Measurements from ENCODE around the gene CDH24. TPM values are rescaled to one million over a fixed set of nuclear protein-coding genes. Genes with fewer than 3 reads are reported as not detected.
A peak's percentile ranks its signal among the peaks of the same experiment; 100 is the strongest.

The CDH24 gene, protein sequence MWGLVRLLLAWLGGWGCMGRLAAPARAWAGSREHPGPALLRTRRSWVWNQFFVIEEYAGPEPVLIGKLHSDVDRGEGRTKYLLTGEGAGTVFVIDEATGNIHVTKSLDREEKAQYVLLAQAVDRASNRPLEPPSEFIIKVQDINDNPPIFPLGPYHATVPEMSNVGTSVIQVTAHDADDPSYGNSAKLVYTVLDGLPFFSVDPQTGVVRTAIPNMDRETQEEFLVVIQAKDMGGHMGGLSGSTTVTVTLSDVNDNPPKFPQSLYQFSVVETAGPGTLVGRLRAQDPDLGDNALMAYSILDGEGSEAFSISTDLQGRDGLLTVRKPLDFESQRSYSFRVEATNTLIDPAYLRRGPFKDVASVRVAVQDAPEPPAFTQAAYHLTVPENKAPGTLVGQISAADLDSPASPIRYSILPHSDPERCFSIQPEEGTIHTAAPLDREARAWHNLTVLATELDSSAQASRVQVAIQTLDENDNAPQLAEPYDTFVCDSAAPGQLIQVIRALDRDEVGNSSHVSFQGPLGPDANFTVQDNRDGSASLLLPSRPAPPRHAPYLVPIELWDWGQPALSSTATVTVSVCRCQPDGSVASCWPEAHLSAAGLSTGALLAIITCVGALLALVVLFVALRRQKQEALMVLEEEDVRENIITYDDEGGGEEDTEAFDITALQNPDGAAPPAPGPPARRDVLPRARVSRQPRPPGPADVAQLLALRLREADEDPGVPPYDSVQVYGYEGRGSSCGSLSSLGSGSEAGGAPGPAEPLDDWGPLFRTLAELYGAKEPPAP
- 1 to 10 TPM; 1.6 to 1.8 TPM for total RNA-seq

DNA sequence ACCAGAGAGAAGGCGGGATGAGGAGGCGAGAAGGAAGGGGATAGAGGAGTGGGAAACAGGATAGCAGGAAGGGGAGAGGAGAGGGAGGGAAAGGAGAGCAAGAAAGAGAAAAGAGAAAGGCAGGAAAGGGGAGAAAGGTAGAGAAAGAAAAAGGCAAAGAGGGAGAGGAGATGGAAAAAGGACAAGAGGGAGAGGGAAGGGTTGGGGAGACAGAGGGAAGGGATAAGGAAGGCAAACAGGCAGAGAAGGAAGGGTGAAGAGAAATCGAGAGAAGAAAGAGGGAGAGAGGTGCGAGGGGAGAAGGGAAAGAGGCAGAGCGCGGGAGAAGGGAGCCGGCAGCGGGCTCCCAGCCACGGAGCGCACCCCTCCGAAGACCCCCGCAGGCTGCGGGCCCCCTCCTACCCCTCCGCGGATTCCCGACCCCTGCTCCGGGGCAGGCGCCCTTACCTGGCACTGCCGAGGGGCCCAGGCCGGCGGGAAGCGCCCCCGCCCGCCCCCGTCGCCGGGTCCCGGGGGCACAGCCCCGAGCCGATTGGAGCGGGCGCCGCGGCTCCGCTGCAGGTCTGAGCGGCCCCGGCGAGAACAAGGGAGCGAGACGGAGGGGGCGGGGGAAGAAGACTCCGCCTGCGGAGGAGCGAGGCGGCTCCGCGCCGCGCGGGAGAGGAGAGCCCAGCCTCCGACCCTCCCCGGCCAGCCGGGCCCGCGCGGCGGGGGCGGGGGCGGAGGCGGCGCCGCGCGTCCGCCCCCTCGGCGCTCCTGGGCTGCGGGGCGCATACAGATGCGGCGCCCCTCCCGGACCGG, at the start of gene CDH24:
TSS of gene CDH24 (minus strand) at position 565 of the 801 bp plus-strand sequence. CDS start 1,787 bp downstream, outside the sequence.
- DNase-seq (peak; percentile 81), ATAC-seq (peak; percentile 83)
- H3K9me3 Mint-ChIP-seq (ENCODE audit: insufficient read depth): no peaks in the 10 kb centered on the region
- POLR2A ChIA-PET: interaction anchor here (0.9 to 1.3 kb wide), 3 partner anchors 38 to 83 kb away, joined by 3 to 9 read pairs (median 5); partner anchors contain the start of genes ACIN1 and C14orf119
- H3K4me1 Mint-ChIP-seq (ENCODE audit: low read depth): peaks cover 18% of the 10 kb centered on the region
- peak within 1 kb of the TSS; percentile 34 for H3K27ac Mint-ChIP-seq
- H3K36me3 Mint-ChIP-seq (ENCODE audit: low read depth): peaks cover 27% of the 10 kb centered on the region
- peaks cover 9% of the 10 kb centered on the region for H3K27me3 Mint-ChIP-seq (ENCODE audit: low read depth)
- CTCF ChIA-PET: interaction anchor here (0.6 to 17.4 kb wide), 54 partner anchors 8 to 1184 kb away, joined by 3 to 489 read pairs (median 5); partner anchors contain the start of genes ACIN1, AJUBA, C14orf119 and PABPN1
- H3K4me3 Mint-ChIP-seq: peak within 1 kb of the TSS; percentile 83

GRCh38 chr14:23106747-23107045, 49.4 kb upstream of the CDH24 start:
- Mint-ChIP-seq H3K27ac (no peak overlapping the region), H3K4me3 (no peak overlapping the region), H3K9me3 (ENCODE audit: insufficient read depth) (no peaks in the 10 kb centered on the region), H3K27me3 (ENCODE audit: low read depth) (no peaks in the 10 kb centered on the region), H3K4me1 (ENCODE audit: low read depth) (no peaks in the 10 kb centered on the region), H3K36me3 (ENCODE audit: low read depth) (no peaks in the 10 kb centered on the region)
- no peak for ATAC-seq
- ChIA-PET POLR2A (interaction anchor here (0.6 kb wide), 1 partner anchor 13 kb away, joined by 3 read pairs; no protein-coding TSS in a partner anchor), CTCF (interaction anchor here (1.1 to 1.3 kb wide), 4 partner anchors 9 to 49 kb away, joined by 3 to 4 read pairs (median 3); partner anchors contain the start of gene CDH24)
- DNase-seq: no peak

DNA sequence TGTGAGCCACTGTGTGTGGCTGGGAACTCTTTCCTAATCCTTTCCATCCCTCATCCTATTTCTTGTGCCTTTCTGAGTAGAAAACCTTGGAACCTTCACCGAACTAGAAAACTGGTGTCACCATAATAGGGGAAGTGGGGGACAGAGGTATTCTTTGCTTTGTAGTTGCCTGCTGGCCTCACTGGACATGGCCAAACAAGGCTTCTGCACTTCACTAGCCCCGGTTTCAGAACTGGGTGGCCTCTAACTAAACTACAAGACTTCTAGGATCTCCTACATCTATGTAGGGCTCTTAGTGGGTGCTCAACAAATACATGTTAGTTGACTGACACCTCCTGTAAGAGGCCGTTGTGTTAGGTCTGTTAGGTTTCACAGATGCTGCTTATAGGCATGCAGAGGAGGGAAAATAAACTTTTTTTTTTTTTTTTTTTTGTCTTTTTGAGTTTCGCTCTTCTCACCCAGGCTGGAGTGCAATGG, 48.1 kb upstream of the CDH24 start:
- Mint-ChIP-seq H3K27me3 (ENCODE audit: low read depth) (no peaks in the 10 kb centered on the region), H3K27ac (no peak overlapping the region), H3K9me3 (ENCODE audit: insufficient read depth) (no peaks in the 10 kb centered on the region), H3K4me1 (ENCODE audit: low read depth) (no peaks in the 10 kb centered on the region), H3K4me3 (no peak overlapping the region), H3K36me3 (ENCODE audit: low read depth) (no peaks in the 10 kb centered on the region)
- ChIA-PET POLR2A (no interaction called here), CTCF (no interaction called here)
- DNase-seq (no peak), ATAC-seq (no peak)

- H3K27me3 Mint-ChIP-seq (ENCODE audit: low read depth): no peaks in the 10 kb centered on the region
- CTCF ChIA-PET: interaction anchor here (1.8 to 3.3 kb wide), 2 partner anchors 16 to 27 kb away, joined by 6 to 16 read pairs; no protein-coding TSS in a partner anchor
Observed at GRCh38 chr14:23104591-23105347, 47.4 kb upstream of the CDH24 start, which contains the start of gene CIROP. CIROP (minus strand) TSS chr14:23104989; CDS start chr14:23104920, 69 bp downstream.

DNA sequence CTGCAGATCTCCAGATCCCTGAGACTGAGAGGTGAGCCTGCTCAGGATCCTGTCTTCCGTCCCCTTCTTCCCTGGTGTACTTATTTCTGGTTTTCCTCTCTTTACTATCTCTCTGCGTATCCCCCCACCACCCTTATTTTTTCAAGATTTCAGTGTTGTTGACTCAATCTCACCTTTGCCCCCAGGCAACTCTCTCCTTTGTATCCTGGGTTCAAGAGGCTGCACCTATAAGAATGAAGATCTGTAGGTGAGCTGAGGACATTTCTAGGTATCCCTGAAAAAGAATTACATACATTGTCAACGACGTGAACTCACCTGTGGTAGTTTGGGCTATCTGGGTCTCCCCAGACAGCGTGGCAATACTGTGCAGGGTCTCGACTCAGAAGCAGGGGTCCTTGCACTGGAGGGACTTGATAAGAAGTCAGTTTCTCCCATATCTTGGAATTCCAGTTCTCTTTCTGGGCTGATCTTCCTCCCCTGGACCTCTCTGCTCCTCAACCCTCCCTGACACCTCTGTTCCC, 46.8 kb upstream of the CDH24 start:
- no peak for ATAC-seq
- ChIA-PET POLR2A (no interaction called here), CTCF (interaction anchor here (1.8 to 3.3 kb wide), 2 partner anchors 17 to 26 kb away, joined by 6 to 16 read pairs; no protein-coding TSS in a partner anchor)
- Mint-ChIP-seq H3K9me3 (ENCODE audit: insufficient read depth) (no peaks in the 10 kb centered on the region), H3K4me1 (ENCODE audit: low read depth) (peaks cover 2% of the 10 kb centered on the region), H3K36me3 (ENCODE audit: low read depth) (peaks cover 2% of the 10 kb centered on the region), H3K27me3 (ENCODE audit: low read depth) (no peaks in the 10 kb centered on the region), H3K27ac (no peak overlapping the region), H3K4me3 (no peak overlapping the region)
- DNase-seq: no peak

More at GRCh38 chr14:23104591-23105347, 47.4 kb upstream of the CDH24 start, which contains the start of gene CIROP:
- DNase-seq: no peak
- Mint-ChIP-seq H3K4me3 (no peak within 1 kb of the TSS), H3K4me1 (ENCODE audit: low read depth) (no peaks in the 10 kb centered on the region), H3K36me3 (ENCODE audit: low read depth) (no peaks in the 10 kb centered on the region), H3K27ac (no peak within 1 kb of the TSS), H3K9me3 (ENCODE audit: insufficient read depth) (no peaks in the 10 kb centered on the region)
- no peak for ATAC-seq
- POLR2A ChIA-PET: no interaction called here

- no peak for DNase-seq
- no peak overlapping the region for H3K27ac Mint-ChIP-seq
- H3K9me3 Mint-ChIP-seq (ENCODE audit: insufficient read depth): no peaks in the 10 kb centered on the region
- H3K4me1 Mint-ChIP-seq (ENCODE audit: low read depth): peaks cover 2% of the 10 kb centered on the region
- POLR2A ChIA-PET: interaction anchor here (0.7 kb wide), 1 partner anchor 565 kb away, joined by 3 read pairs; no protein-coding TSS in a partner anchor
- no peak overlapping the region for H3K4me3 Mint-ChIP-seq
- no peaks in the 10 kb centered on the region for H3K27me3 Mint-ChIP-seq (ENCODE audit: low read depth)
- no peak for ATAC-seq
- CTCF ChIA-PET: interaction anchor here (1.8 to 3.3 kb wide), 2 partner anchors 17 to 26 kb away, joined by 6 to 16 read pairs; no protein-coding TSS in a partner anchor
- peaks cover 4% of the 10 kb centered on the region for H3K36me3 Mint-ChIP-seq (ENCODE audit: low read depth)
Observed at GRCh38 chr14:23103581-23103980, 46.3 kb upstream of the CDH24 start.

GRCh38 chr14:23102801-23103200, 45.5 kb upstream of the CDH24 start:
- POLR2A ChIA-PET: interaction anchor here (0.7 kb wide), 1 partner anchor 565 kb away, joined by 3 read pairs; no protein-coding TSS in a partner anchor
- DNase-seq (no peak), ATAC-seq (no peak)
- Mint-ChIP-seq H3K36me3 (ENCODE audit: low read depth) (peaks cover 11% of the 10 kb centered on the region), H3K4me3 (no peak overlapping the region), H3K27ac (no peak overlapping the region), H3K9me3 (ENCODE audit: insufficient read depth) (no peaks in the 10 kb centered on the region), H3K27me3 (ENCODE audit: low read depth) (no peaks in the 10 kb centered on the region), H3K4me1 (ENCODE audit: low read depth) (peaks cover 3% of the 10 kb centered on the region)
- CTCF ChIA-PET: interaction anchor here (2.5 to 3.3 kb wide), 2 partner anchors 18 to 26 kb away, joined by 11 to 16 read pairs; no protein-coding TSS in a partner anchor

GRCh38 chr14:23101986-23102625, 44.8 kb upstream of the CDH24 start:
- Mint-ChIP-seq H3K27me3 (ENCODE audit: low read depth) (no peaks in the 10 kb centered on the region), H3K4me3 (no peak overlapping the region), H3K27ac (no peak overlapping the region), H3K9me3 (ENCODE audit: insufficient read depth) (no peaks in the 10 kb centered on the region), H3K36me3 (ENCODE audit: low read depth) (peaks cover 18% of the 10 kb centered on the region), H3K4me1 (ENCODE audit: low read depth) (peaks cover 10% of the 10 kb centered on the region)
- CTCF ChIA-PET: interaction anchor here (1.1 to 3.3 kb wide), 3 partner anchors 19 to 107 kb away, joined by 3 to 16 read pairs (median 11); no protein-coding TSS in a partner anchor
- ATAC-seq: no peak
- DNase-seq: no peak
- POLR2A ChIA-PET: no interaction called here

GRCh38 chr14:23101213-23101970, 44.1 kb upstream of the CDH24 start:
- CTCF ChIA-PET: interaction anchor here (1.1 to 3.3 kb wide), 4 partner anchors 19 to 106 kb away, joined by 3 to 16 read pairs (median 9); no protein-coding TSS in a partner anchor
- Mint-ChIP-seq H3K27me3 (ENCODE audit: low read depth) (no peaks in the 10 kb centered on the region), H3K27ac (no peak overlapping the region), H3K9me3 (ENCODE audit: insufficient read depth) (no peaks in the 10 kb centered on the region), H3K4me1 (ENCODE audit: low read depth) (peaks cover 17% of the 10 kb centered on the region), H3K36me3 (ENCODE audit: low read depth) (peaks cover 25% of the 10 kb centered on the region), H3K4me3 (no peak overlapping the region)
- ATAC-seq: no peak
- POLR2A ChIA-PET: no interaction called here
- no peak for DNase-seq

Data from activated CD8-positive, alpha-beta T cell treated with anti-CD3 and anti-CD28 coated beads, Interleukin-2, amount 10 ng/mL, durations not matched to agents 7 days and 5 days (primary cell).